Stimulated activated CD8-positive, alpha-beta memory T cell treated with anti-CD3 and anti-CD28 coated beads, Interleukin-12 subunit alpha, Interleukin-12 subunit beta, amount 100 ng/mL, for 1 hour (primary cell): Measurements from ENCODE around the gene SLC25A24.

Source experiments
- DNase-seq: peaks from one replicate; pipeline ENCODE4 v3.0.0-alpha.2; 2020; ENCODE audit warnings: low read depth

SLC25A24 gene

GRCh38 chr1:108096089-108096488 lies 104.1 kb downstream of the SLC25A24 start:
- DNase-seq: no peak

GRCh38 chr1:108089477-108089876 lies 110.7 kb downstream of the SLC25A24 start:
- DNase-seq: no peak

GRCh38 chr1:108085628-108086027 lies 114.5 kb downstream of the SLC25A24 start:
- no peak for DNase-seq

- no peak for DNase-seq
These were observed 115.2 kb downstream of the SLC25A24 start for GRCh38 chr1:108084866-108085477.
